ENCODE results near the gene ITGB1BP1. TPM values are rescaled to one million over a fixed set of nuclear protein-coding genes. Genes with fewer than 3 reads are reported as not detected.

The ITGB1BP1 gene
- polyA plus RNA-seq, 1 of the 3 experiments (the other 2 are of a cell fraction) = 56.6 TPM

DNA sequence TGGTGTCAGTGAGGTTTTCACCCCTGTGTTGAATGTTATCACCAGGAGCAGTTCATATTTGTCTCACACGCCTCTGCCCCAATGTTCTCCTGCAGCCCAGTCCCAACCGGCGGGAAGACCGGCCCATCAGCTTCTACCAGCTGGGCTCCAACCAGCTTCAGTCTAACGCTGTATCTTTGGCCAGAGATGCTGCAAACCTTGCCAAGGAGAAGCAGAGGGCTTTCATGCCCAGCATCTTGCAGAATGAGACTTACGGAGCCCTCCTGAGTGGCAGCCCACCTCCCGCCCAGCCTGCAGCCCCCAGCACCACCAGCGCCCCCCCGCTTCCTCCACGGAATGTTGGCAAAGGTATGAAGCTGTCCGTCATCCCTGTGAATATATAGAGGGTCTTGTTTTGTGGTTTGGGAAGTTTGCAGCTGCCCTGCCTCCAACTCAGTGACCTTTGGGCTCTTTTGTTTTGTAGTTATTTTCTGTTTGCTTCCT is 35.1 kb downstream of the ITGB1BP1 start:
- DNase-seq = no peak
- H3K27ac ChIP-seq (ENCODE audit: low read depth in 2 of 2, low read length in 1 of 2) = no peak overlapping the region
- ChIA-PET POLR2A (no interaction called here), CTCF (interaction anchor here (0.6 to 1.1 kb wide), 3 partner anchors 13 to 180 kb away, joined by 3 to 5 read pairs (median 4); partner anchors contain the start of gene ITGB1BP1)
- H3K9me3 ChIP-seq = no peaks in the 10 kb centered on the region
- no peaks in the 10 kb centered on the region for H4K20me1 ChIP-seq (ENCODE audit: insufficient read depth)
- TF ChIP-seq TAF1 (IDR thresholded peaks at IDR 0.05; ENCODE audit: borderline replicate concordance, low read depth, low read length) (no peak), CHD2 (IDR thresholded peaks at IDR 0.05; ENCODE audit: low read length, partially characterized antibody) (no peak)
- WGBS (ENCODE audit: low lambda C conversion rate) = 91% methylated on average over 11 of the region's 11 CpGs
- H3K36me3 ChIP-seq (replicated peaks in 1 of 2; ENCODE audit: control insufficient read depth in 1 of 2, insufficient read depth in 2 of 2, low read length in 1 of 2) = peaks cover 69 to 74% of the 10 kb centered on the region in 2 experiments
- no peaks in the 10 kb centered on the region for H3K9me2 ChIP-seq
- no peak overlapping the region for H3K9ac ChIP-seq
- H2AFZ ChIP-seq (ENCODE audit: low read depth) = no peak overlapping the region
- H3K4me3 ChIP-seq (ENCODE audit: low read depth in 2 of 2, low read length in 1 of 2) = no peak overlapping the region
- no peaks in the 10 kb centered on the region for H3F3A ChIP-seq (replicated peaks; ENCODE audit: insufficient read depth)
- H3K4me1 ChIP-seq (ENCODE audit: control insufficient read depth in 1 of 2, insufficient read depth in 2 of 2, low read depth in 1 of 2, low read length in 1 of 2) = peaks cover 0 to 25% of the 10 kb centered on the region in 2 experiments; a peak in 3 of 4 replicates
- H3K27me3 ChIP-seq (ENCODE audit: insufficient read depth) = no peaks in the 10 kb centered on the region
- H3K4me2 ChIP-seq = no peak overlapping the region
- peaks cover 2% of the 10 kb centered on the region; the same call in 1 of the 2 replicates for H3K79me2 ChIP-seq (ENCODE audit: insufficient read depth)

DNA sequence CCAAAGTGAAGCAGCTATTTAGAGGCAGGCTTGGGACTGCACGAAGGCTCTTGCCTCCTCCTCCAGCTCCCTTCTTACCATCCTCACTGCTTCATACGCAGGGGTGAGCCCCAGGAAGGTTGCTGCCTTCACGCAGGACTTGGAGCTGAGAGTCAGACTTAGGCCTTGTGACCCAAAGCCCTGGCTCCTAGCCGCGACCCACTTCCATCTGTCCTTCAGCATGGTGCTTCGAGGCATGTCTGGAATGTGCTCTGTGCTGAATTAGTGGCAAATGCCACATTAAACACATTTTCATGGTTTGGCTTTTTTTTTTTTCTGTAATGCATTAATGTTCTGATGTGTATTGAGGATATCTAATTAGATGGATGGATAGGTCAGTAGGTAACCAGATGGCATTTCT is 37.5 kb downstream of the ITGB1BP1 start:
- POLR2A ChIA-PET = interaction anchor here (0.7 kb wide), 1 partner anchor 125 kb away, joined by 3 read pairs; no protein-coding TSS in a partner anchor
- H3K9me2 ChIP-seq = no peaks in the 10 kb centered on the region
- CTCF ChIA-PET = interaction anchor here (0.7 to 2.3 kb wide), 6 partner anchors 11 to 243 kb away, joined by 3 to 11 read pairs (median 6); partner anchors contain the start of gene ADAM17
- peaks cover 23 to 32% of the 10 kb centered on the region in 2 experiments for H3K4me1 ChIP-seq (ENCODE audit: control insufficient read depth in 1 of 2, insufficient read depth in 2 of 2, low read depth in 1 of 2, low read length in 1 of 2)
- H3K36me3 ChIP-seq (replicated peaks in 1 of 2; ENCODE audit: control insufficient read depth in 1 of 2, insufficient read depth in 2 of 2, low read length in 1 of 2) = peaks cover 68 to 73% of the 10 kb centered on the region in 2 experiments
- no peak for TF ChIP-seq MXI1 (IDR thresholded peaks at IDR 0.05; ENCODE audit: low read depth, low read length)
- peak; percentile 62 for TF ChIP-seq CHD2 (IDR thresholded peaks at IDR 0.05; ENCODE audit: low read length, partially characterized antibody)
- TF ChIP-seq EP300 (IDR thresholded peaks at IDR 0.05; ENCODE audit: borderline replicate concordance in 1 of 2, low read depth in 1 of 2, low read length in 1 of 2) = peak in 1 of 2 experiments; percentile 72; a peak in 1 of 4 replicates
- TF ChIP-seq RCOR1 (IDR thresholded peaks at IDR 0.05; ENCODE audit: low read length) = peak; percentile 96
- 0 out of 2 replicates have a peak, but pooled peaks have one; percentile 6 for TF ChIP-seq TCF12 (IDR thresholded peaks at IDR 0.05)
- H3K9me3 ChIP-seq = no peaks in the 10 kb centered on the region
- no peak overlapping the region for H3K9ac ChIP-seq
- peaks cover 13% of the 10 kb centered on the region for H3F3A ChIP-seq (replicated peaks; ENCODE audit: insufficient read depth)
- H4K20me1 ChIP-seq (ENCODE audit: insufficient read depth) = no peaks in the 10 kb centered on the region
- no peak for DNase-seq
- H2AFZ ChIP-seq (ENCODE audit: low read depth) = no peak overlapping the region
- no peak overlapping the region for H3K4me2 ChIP-seq
- H3K27me3 ChIP-seq (ENCODE audit: insufficient read depth) = no peaks in the 10 kb centered on the region
- H3K4me3 ChIP-seq (ENCODE audit: low read depth in 2 of 2, low read length in 1 of 2) = no peak overlapping the region
- peak overlapping the region in 1 of 2 experiments; percentile 48; a peak in 2 of 4 replicates for H3K27ac ChIP-seq (ENCODE audit: low read depth in 2 of 2, low read length in 1 of 2)
- H3K79me2 ChIP-seq (ENCODE audit: insufficient read depth) = peaks cover 2% of the 10 kb centered on the region; the same call in 1 of the 2 replicates
- WGBS (ENCODE audit: low lambda C conversion rate) = 89% methylated on average over 6 of the region's 6 CpGs

DNA sequence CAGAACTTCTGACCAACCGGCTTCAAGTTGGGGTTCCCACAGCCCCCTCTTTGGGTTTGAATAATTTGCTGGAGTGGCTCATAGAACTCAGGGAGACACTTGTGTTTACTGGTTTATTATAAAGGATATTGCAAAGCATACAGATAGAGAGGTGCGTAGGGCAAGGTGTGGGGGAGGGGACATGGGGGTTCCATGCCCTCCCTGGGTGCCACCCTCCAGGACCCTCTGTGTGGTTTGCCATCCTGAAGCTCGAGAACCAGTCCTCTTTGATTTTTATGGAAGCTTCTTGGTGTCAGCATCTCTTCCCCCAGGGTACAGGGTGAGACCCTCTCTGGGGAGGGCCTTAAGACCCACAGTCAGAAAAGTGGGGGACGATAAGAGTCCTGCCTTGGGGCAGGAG is 38.8 kb downstream of the ITGB1BP1 start:
- Histone ChIP-seq H4K20me1 (ENCODE audit: insufficient read depth) (no peaks in the 10 kb centered on the region), H3K9me3 (no peaks in the 10 kb centered on the region), H3K9ac (no peak overlapping the region), H3K4me3 (ENCODE audit: low read depth in 2 of 2, low read length in 1 of 2) (no peak overlapping the region), H2AFZ (ENCODE audit: low read depth) (no peak overlapping the region), H3F3A (replicated peaks; ENCODE audit: insufficient read depth) (peaks cover 25% of the 10 kb centered on the region), H3K79me2 (ENCODE audit: insufficient read depth) (peaks cover 3% of the 10 kb centered on the region; the same call in 1 of the 2 replicates), H3K4me1 (ENCODE audit: control insufficient read depth in 1 of 2, insufficient read depth in 2 of 2, low read depth in 1 of 2, low read length in 1 of 2) (peaks cover 28 to 35% of the 10 kb centered on the region in 2 experiments), H3K4me2 (no peak overlapping the region), H3K27ac (ENCODE audit: low read depth in 2 of 2, low read length in 1 of 2) (no peak overlapping the region), H3K36me3 (replicated peaks in 1 of 2; ENCODE audit: control insufficient read depth in 1 of 2, insufficient read depth in 2 of 2, low read length in 1 of 2) (peaks cover 58 to 74% of the 10 kb centered on the region in 2 experiments), H3K27me3 (ENCODE audit: insufficient read depth) (no peaks in the 10 kb centered on the region), H3K9me2 (no peaks in the 10 kb centered on the region)
- TF ChIP-seq RXRA (IDR thresholded peaks at IDR 0.05; ENCODE audit: borderline replicate concordance, low read depth) = no peak
- no peak for TF ChIP-seq ELF1 (IDR thresholded peaks at IDR 0.05)
- no peak for TF ChIP-seq NFIC (IDR thresholded peaks at IDR 0.05; ENCODE audit: borderline replicate concordance)
- no peak for TF ChIP-seq FOXJ3 (CRISPR knock-in tag; IDR thresholded peaks at IDR 0.05)
- no peak for TF ChIP-seq FOSL2 (IDR thresholded peaks at IDR 0.05; ENCODE audit: borderline replicate concordance, low read depth)
- no peak for TF ChIP-seq SMC3 (IDR thresholded peaks at IDR 0.05; ENCODE audit: low read depth, low read length)
- TF ChIP-seq POLR2AphosphoS5 (IDR thresholded peaks at IDR 0.05; ENCODE audit: low read depth, low read length) = no peak
- TF ChIP-seq, protein P1, sequence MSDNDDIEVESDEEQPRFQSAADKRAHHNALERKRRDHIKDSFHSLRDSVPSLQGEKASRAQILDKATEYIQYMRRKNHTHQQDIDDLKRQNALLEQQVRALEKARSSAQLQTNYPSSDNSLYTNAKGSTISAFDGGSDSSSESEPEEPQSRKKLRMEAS (IDR thresholded peaks at IDR 0.05; ENCODE audit: low read depth) = no peak
- no peak for TF ChIP-seq JUND (IDR thresholded peaks at IDR 0.05)
- TF ChIP-seq GABPA (IDR thresholded peaks at IDR 0.05; ENCODE audit: low read depth) = no peak
- TF ChIP-seq, protein P2, sequence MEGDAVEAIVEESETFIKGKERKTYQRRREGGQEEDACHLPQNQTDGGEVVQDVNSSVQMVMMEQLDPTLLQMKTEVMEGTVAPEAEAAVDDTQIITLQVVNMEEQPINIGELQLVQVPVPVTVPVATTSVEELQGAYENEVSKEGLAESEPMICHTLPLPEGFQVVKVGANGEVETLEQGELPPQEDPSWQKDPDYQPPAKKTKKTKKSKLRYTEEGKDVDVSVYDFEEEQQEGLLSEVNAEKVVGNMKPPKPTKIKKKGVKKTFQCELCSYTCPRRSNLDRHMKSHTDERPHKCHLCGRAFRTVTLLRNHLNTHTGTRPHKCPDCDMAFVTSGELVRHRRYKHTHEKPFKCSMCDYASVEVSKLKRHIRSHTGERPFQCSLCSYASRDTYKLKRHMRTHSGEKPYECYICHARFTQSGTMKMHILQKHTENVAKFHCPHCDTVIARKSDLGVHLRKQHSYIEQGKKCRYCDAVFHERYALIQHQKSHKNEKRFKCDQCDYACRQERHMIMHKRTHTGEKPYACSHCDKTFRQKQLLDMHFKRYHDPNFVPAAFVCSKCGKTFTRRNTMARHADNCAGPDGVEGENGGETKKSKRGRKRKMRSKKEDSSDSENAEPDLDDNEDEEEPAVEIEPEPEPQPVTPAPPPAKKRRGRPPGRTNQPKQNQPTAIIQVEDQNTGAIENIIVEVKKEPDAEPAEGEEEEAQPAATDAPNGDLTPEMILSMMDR (IDR thresholded peaks at IDR 0.05) = no peak
- DNase-seq = no peak
- 98% methylated on average over 4 of the region's 4 CpGs for WGBS (ENCODE audit: low lambda C conversion rate)
- CTCF ChIA-PET = interaction anchor here (1.4 to 1.7 kb wide), 3 partner anchors 13 to 241 kb away, joined by 5 to 8 read pairs (median 8); no protein-coding TSS in a partner anchor
- POLR2A ChIA-PET = no interaction called here

All from SK-N-SH (cell line).